Glutamatergic neuron (in vitro differentiated cells): Measurements from ENCODE around the gene PPFIBP1. TPM values are rescaled to one million over a fixed set of nuclear protein-coding genes. Genes with fewer than 3 reads are reported as not detected.

Experiments used
- DNase-seq: peaks from one replicate; pipeline ENCODE4 v3.0.0; 2022
- H3K27ac Mint-ChIP-seq: one replicate; pipeline ENCODE4 v1.8.0; 2020; ENCODE audit warnings: mild to moderate bottlenecking, mixed read lengths, inconsistent platforms; ENCODE audit not compliant: unreplicated experiment
- H3K27me3 Mint-ChIP-seq: one replicate; pipeline ENCODE4 v1.8.0; 2020; ENCODE audit warnings: mild to moderate bottlenecking, moderate library complexity, mixed read lengths, inconsistent platforms; ENCODE audit not compliant: unreplicated experiment
- H3K36me3 Mint-ChIP-seq: one replicate; pipeline ENCODE4 v1.8.0; 2020; ENCODE audit warnings: mild to moderate bottlenecking, mixed read lengths, inconsistent platforms; ENCODE audit not compliant: unreplicated experiment
- H3K4me1 Mint-ChIP-seq: one replicate; pipeline ENCODE4 v1.8.0; 2020; ENCODE audit warnings: mild to moderate bottlenecking, low read depth, mixed read lengths, inconsistent platforms; ENCODE audit not compliant: unreplicated experiment
- H3K4me3 Mint-ChIP-seq: one replicate; pipeline ENCODE4 v1.8.0; 2020; ENCODE audit warnings: mild to moderate bottlenecking, mixed read lengths, inconsistent platforms; ENCODE audit not compliant: unreplicated experiment
- H3K9me3 Mint-ChIP-seq: one replicate; pipeline ENCODE4 v1.8.0; 2020; ENCODE audit warnings: mild to moderate bottlenecking, moderate library complexity, mixed read lengths, inconsistent platforms; ENCODE audit not compliant: unreplicated experiment
- total RNA-seq: library from RNA; stranded (reverse); fragmentation: NEBNext Ultra II Directional; extraction: Animal tissue kit (Norgen Biotek cat#: 25700); gene quantifications from one replicate; pipeline ENCODE4 v1.2.1, GENCODE V29; 2021; ENCODE audit not compliant: unreplicated experiment
- TF ChIP-seq, protein P1 (sequence below): fragments of 200-600 bp; sonication (generic); IDR thresholded peaks from one replicate; pipeline ENCODE4 v1.5.0; 2021; ENCODE audit not compliant: partially characterized antibody, unreplicated experiment

The PPFIBP1 gene
- total RNA-seq, 1 donor from 2014 or later: 43.0 TPM

DNA sequence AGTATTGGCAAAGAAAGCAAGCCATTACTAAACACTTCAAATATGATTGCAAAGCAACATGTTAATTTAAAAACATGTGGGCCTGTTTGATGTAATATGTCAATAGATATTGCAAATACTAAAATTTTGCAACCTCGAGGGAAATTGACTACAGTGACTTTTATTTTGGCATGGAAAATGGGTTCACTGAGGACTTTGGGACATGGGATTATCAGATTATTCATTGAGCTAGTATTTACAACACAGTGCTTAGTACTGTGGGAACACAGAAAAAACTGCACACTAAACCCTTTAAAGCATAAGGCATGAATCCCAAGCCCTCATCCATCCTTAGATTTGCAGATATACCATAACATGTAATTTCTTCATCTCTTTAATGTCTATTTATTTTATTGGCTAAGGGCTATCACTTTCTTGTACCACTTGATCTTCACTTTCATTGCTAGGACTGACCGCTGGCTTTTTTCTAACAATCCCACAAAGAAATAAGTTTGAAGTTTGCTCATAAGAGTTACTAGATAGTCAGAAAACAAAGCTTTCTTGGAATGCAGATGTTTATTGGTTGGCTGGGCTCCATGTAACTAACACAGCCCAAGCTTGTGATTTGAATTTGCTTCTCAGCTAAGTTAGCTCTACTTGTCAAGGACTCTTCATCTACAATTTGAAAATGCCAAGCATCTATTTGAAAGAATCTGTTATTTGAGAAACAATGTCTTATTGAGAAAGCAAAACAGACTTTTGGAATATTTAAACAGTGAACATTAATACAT lies 48.7 kb downstream of the PPFIBP1 start:
- Mint-ChIP-seq H3K27me3 (no peaks in the 10 kb centered on the region), H3K4me3 (no peak overlapping the region), H3K36me3 (no peaks in the 10 kb centered on the region), H3K27ac (no peak overlapping the region), H3K9me3 (peaks cover 2% of the 10 kb centered on the region), H3K4me1 (peaks cover 3% of the 10 kb centered on the region)
- TF ChIP-seq, protein P1, sequence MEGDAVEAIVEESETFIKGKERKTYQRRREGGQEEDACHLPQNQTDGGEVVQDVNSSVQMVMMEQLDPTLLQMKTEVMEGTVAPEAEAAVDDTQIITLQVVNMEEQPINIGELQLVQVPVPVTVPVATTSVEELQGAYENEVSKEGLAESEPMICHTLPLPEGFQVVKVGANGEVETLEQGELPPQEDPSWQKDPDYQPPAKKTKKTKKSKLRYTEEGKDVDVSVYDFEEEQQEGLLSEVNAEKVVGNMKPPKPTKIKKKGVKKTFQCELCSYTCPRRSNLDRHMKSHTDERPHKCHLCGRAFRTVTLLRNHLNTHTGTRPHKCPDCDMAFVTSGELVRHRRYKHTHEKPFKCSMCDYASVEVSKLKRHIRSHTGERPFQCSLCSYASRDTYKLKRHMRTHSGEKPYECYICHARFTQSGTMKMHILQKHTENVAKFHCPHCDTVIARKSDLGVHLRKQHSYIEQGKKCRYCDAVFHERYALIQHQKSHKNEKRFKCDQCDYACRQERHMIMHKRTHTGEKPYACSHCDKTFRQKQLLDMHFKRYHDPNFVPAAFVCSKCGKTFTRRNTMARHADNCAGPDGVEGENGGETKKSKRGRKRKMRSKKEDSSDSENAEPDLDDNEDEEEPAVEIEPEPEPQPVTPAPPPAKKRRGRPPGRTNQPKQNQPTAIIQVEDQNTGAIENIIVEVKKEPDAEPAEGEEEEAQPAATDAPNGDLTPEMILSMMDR: no peak
- no peak for DNase-seq

DNA sequence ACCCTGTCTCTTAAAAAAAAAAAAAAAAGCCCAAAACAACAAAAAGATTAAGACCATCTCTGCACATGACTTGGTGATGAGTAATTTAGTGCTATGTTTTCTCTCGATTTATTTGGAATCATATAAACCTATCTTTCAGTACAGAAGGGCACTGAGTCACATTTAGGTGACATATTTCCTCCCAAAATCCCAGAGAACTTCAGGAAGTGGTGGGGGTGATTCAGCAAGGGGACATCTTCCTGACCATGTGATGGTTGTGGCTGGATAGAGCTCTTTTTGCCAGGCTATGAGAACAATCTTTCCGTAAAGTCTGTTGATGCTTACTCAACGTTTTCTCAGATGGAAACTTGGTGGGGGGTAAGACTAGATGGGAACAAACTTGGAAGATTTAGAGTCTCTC lies 50.0 kb downstream of the PPFIBP1 start:
- DNase-seq: no peak
- H3K36me3 Mint-ChIP-seq: no peaks in the 10 kb centered on the region
- H3K27ac Mint-ChIP-seq: no peak overlapping the region
- H3K4me3 Mint-ChIP-seq: no peak overlapping the region
- H3K27me3 Mint-ChIP-seq: no peaks in the 10 kb centered on the region
- H3K4me1 Mint-ChIP-seq: peaks cover 3% of the 10 kb centered on the region
- H3K9me3 Mint-ChIP-seq: peaks cover 3% of the 10 kb centered on the region
- TF ChIP-seq, protein P1: no peak

GRCh38 chr12:27575090-27575761 lies 51.2 kb downstream of the PPFIBP1 start:
- no peaks in the 10 kb centered on the region for H3K36me3 Mint-ChIP-seq
- no peak overlapping the region for H3K4me3 Mint-ChIP-seq
- H3K4me1 Mint-ChIP-seq: peaks cover 3% of the 10 kb centered on the region
- no peaks in the 10 kb centered on the region for H3K27me3 Mint-ChIP-seq
- TF ChIP-seq, protein P1: no peak
- H3K9me3 Mint-ChIP-seq: peaks cover 3% of the 10 kb centered on the region
- DNase-seq: no peak
- H3K27ac Mint-ChIP-seq: no peak overlapping the region

DNA sequence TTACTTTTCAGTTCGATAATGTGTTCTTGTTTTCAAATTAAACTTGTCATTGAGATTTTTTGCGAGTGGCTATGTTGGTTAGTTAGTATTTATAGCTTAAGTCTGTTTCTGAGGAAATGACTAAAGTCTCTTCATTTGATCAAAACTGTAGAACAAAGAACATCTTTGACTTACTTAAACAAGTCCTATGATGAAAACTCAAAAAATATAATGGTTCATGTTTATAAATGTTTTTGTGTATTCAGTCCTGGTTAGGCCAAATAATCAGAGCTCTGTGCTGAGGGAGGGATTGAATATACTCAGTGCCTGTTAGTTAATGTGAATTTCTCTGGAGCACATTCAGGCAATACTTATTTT lies 51.7 kb downstream of the PPFIBP1 start:
- TF ChIP-seq, protein P1: no peak
- H3K4me1 Mint-ChIP-seq: peaks cover 3% of the 10 kb centered on the region
- H3K27ac Mint-ChIP-seq: no peak overlapping the region
- DNase-seq: no peak
- H3K4me3 Mint-ChIP-seq: no peak overlapping the region
- H3K36me3 Mint-ChIP-seq: no peaks in the 10 kb centered on the region
- H3K27me3 Mint-ChIP-seq: no peaks in the 10 kb centered on the region
- H3K9me3 Mint-ChIP-seq: peaks cover 3% of the 10 kb centered on the region
